GM18867 (cell line): ENCODE results near the gene TPRX2.
A peak's percentile ranks its signal among the peaks of the same experiment; 100 is the strongest.
"Not testable (repeated sequence)": the region's sequence is repeated elsewhere in the genome, so short reads cannot be mapped to it uniquely, and the experiment has no call there.

ENCODE experiments used
- ATAC-seq: cut with Tn5 transposase; IDR thresholded peaks from one replicate; pipeline ENCODE4 v1.9.1; 2021; ENCODE audit warnings: mild to moderate bottlenecking, moderate library complexity; ENCODE audit not compliant: unreplicated experiment

TPRX2 gene

DNA sequence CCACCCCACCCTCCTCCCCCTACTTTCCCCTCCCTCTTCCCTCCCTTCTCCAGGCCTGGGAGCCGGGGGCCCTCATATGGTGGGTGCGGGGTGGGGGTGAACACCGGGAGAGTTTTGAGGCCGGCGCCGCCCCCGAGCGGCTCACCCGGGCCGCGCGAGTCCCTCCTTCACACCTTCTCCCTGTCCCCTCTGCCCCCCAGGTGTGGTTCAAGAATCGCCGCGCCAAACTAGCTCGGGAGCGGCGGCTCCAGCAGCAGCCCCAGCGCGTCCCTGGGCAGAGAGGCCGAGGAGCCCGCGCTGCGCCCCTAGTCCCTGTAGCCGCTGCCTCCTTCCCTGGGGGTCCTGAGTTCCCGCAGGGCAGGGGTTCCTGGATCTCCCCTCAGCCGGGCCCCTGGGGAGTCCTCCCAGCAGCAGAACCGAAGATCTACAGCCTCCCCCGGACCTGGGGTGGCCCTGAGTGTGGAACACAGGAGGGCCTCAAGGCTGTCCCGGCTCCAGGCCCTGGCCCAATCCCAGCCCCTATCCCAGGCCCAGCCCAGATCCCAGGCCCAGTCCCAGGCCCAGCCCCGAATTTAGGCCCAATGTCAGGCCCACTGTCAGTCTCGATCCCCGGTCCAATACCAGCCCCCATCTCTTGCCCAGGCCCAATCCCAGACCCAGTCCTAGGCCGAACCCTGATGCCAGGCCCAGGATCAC is 1.7 kb downstream of the TPRX2 start:
- ATAC-seq = no peak

DNA sequence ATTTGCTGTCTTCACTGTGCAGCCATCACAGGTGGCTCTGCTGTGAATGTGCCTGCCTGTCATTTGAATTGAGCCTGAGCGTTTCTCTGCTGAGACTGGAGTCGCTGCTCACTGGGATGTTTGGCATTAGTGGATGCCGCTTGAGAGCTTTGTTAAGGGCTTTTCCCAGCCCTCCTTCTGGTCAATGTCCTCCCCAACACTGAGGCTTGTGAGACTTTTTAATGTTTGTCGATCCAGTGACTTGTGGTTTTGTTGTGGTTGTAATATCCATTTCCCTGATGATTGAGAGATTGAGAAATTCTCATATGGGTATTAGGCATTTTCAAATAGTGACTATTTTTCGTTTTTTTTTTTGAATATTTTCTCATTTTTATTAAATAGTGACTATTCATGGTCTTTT is 2.6 kb downstream of the TPRX2 start:
- no peak for ATAC-seq

DNA sequence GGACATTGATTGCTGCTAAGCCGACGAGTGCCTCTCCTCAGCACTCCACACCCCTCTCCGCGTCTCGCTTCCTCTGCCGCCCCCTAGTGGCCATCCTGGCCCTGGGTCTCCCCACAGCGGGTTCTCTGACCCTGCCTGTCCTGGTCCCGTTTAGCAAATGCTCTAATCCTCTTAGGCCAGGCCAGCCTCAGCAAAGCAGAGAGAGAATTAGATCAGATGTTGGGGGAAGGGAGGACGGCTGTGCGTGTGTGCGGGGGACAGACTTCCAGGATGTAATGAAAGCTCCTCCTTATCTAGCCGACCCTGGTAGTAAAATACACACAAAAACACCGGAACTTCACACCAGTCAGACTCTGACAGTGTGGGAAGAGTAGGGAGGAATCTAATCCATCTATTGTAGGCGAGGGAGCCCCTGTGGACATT is 4.5 kb downstream of the TPRX2 start:
- peak; percentile 47 for ATAC-seq

DNA sequence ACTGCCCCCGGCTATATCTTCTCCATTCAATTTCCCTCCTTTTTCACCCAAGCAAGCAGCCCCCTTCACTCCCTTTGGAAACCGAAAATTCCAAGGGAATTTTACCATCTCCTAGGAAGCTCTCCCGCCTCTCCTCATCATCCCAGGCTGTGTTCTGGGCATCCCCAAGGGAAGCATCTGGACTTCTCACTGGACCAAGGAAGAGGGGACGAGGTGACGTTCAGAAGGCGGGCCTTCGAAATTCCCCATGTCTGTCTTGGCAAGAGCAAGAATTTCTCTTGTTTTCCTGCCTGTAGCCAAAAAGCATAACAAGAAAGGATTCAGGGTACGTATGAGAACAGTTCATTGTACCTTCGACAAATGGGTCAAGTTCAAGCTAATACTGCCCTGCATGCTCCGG is 6.1 kb downstream of the TPRX2 start:
- no peak for ATAC-seq

DNA sequence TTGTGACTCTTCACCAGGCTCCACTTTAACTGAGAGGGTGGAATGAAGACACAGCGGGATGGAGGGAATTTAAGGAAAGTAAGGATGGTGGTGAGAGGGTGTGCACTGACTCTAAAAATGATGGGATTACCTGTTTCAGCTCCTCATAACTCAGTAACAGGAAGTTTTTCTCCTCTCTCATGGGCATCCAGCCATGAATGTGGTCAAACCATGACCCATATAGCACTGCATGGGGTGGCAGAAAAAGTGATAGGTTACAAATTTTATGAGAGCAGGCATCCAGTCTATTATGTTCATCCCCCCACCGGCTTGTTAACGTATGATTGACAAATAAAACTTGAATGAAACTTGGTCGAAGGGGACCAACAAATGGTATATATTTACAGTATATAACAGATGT is 19.9 kb downstream of the TPRX2 start:
- ATAC-seq = no peak

DNA sequence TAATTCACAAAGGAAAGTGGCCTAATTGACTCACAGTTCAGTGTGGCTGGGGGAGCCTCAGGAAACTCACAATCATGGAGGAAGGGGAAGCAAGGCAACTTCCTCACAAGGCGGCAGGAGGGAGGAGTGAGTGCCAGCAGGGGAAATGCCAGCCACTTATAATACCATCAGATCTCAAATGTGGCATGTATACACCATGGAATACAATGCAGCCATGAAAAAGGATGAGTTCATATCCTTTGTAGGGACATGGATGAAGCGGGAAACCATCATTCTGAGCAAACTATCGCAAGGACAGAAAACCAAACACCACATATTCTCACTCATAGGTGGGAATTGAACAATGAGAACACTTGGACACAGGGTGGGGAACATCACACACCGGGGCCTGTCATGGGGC is 20.4 kb downstream of the TPRX2 start:
- not testable (repeated sequence) for ATAC-seq

DNA sequence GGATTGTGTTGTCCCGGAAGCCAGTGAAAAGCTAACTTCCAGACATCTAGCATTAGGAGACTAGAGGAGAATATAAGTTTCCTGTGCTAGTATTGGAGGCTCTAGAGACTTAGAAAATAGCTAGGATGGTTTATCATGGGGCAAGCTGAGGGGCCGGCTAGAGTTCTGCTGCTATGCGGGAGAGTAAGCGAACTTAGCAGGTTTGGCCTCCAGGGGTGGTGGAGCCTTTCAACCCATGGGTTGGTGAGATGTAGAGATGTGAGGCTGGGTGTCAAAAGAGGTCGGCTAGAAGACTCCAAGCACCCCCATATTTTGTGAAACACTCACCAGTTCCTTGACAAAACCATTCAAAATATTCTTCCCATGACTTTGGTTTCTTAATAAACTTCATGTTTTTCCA is 22.7 kb downstream of the TPRX2 start:
- no peak for ATAC-seq

DNA sequence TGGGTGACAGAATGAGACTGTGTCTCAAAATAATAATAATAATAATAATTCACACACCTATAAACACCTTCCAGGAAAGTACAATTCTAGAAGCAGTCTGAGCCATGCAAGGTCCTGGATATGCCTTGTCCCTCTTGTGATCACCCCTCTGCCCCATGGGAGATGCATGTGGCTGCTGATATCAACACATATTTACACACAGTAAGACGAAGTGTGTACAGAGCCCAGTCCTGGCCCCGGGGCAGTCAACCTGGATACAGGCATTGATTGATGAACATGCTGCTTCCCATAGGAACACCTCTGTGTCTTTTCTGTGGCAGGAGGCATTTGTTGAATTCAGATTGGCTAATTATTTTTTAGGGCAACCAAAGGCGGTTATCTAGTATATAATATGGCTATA is 23.9 kb downstream of the TPRX2 start:
- ATAC-seq = no peak

DNA sequence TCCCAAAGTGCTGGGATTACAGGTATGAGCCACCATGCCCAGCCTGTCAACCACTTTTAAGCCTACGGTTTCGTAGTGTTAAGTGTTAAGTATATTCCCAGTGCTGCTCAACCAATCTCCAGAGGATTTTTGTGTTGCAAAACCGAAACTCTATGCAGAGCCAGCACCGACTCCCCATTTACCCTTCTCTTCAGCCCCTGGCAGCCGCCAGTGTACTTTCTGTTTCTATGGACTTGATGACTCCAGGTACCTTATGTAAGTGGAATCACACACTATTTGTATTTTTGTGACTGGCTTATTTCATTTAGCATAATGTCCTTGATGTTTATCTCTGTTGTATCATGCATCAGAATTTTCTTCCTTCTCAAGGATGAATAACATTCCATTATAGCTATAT is 26.0 kb downstream of the TPRX2 start:
- no peak for ATAC-seq

DNA sequence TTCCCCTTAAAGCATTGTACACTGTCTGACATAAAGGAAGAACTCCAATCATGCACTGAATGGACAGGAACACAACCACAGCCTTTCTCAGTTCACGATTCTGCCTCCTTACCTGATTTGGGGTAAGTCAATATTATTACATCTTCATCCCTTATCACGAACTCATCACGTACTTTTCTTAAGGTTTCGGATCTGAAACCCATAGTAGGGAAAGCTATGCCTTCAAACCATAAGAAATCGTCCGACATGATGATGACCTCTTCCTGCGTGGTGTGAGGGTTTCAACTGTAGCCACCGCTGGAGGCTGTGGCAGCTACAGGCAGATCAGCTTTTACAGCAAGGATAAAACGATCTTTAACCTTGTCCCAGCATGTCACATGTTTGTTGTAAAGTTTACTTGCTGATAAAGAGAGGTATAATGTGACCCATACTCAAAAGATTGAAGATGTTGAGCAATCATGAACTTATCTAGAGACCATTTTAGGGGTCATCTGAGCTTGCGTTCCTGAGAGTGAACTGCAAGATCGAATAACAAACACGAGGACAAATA is 27.1 kb downstream of the TPRX2 start, which contains the start of gene SULT2A1:
SULT2A1 (minus strand) TSS at position 306 of the 550 bp plus-strand sequence; CDS start at position 248, 58 bp downstream.
- ATAC-seq = no peak

DNA sequence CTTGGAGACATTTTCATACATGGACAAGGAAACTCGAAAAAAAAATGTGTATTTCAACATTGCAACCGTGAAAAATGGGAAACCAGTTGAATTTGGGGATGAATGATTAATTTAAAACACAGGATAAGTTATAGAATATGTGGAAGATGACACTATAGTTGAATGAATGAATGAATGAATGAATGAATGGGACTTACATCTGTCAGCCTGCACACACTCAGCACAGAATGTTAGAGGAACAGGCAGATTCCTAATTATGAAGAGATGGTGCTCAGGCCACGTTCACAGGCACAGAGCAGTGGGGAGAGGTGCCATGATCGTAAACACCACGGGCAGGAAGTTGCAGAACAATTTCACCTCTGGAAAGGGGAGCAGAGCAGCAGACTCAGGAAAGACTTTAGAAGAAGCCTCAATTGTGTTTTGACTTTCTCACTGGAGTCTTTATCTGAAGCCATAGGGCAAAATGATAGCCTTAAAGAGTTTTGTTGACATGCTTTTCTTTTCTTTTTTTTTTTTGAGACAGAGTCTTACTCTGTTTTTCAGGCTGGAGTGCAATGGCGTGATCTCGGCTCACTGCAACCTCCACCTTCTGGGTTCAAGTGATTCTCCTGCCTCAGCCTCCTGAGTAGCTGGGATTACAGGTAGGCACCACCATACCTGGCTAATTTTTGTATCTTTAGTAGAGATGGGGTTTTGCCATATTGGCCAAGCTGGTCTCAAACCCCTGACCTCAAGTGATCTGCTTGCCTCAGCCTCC is 32.0 kb downstream of the TPRX2 start:
- ATAC-seq = no peak

DNA sequence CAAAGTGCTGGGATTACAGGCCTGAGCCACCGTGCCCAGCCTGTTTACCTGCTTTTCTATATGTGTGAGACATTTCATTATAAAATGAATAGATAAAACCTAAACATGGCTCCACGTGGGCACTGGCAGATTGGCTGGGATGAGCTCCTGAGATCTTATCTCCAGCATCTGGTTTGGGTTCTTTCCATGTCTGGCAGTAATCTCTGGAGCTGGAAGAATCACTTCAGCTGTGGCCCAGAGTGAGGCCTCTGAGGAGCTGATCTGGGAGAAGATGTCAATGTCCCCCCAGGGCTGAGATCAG is 32.5 kb downstream of the TPRX2 start:
- no peak for ATAC-seq

DNA sequence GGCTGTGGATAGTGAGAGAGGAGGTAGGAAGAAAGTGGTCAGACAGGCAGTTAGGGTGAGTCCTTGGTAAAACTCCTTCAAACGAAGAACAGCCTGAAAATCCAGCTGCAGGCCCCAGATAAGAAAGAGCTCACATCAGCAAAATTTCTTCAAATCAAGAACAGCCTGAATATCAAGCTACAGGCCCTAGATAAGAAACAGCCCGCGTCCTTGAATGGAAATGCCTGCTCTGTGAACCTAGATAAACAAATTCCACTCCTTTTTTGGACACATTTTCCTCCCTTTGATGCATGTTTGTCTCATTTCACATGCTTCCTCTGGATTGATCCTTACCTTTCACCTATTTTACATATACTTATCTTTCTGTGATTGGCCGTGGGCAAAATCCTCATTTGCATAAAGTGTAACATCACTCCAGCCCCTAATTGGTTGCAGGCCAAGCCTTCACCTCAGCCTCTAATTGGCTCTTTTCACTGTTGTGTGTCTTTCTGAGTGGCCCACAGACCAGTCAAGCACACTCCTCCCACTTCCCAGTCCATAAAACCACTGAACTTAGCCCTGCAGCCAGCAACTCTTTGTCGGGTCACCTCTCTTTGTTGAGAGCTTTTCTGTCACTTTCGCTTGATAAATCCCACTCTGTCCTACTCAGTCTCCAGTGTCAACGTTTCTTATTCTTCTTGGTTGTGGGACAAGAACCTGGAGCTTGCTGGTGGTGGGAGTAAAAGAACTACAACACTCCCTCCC is 33.1 kb downstream of the TPRX2 start:
- ATAC-seq = no peak

DNA sequence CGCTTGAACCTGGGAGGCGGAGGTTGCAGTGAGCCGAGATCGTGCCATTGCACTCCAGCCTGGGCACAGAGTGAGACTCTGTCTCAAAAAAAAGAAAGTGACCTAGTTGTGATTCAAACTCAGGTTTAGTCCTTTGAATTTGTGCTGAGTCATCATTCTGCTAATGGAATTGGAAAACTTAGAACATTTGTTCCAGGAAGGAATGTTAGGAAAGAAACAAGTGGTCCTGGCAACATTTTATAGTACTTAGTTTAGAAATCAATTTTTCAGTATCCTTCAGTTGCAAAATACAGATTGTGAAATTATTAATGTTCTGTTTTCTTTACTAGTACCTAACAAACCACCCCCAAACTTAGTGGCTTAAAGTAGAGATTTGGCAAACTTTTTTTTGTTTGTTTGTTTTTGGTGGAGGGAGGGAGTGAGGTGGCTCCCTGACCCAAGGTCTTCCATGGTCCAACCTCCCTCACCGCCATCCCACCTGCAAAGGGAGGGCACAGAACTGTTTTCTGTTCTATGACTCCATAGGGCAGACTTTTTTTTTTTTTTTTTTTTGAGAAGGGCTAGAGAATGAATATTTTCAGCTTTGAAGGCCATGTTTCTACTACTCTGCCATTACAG is 36.2 kb downstream of the TPRX2 start:
- no peak for ATAC-seq

DNA sequence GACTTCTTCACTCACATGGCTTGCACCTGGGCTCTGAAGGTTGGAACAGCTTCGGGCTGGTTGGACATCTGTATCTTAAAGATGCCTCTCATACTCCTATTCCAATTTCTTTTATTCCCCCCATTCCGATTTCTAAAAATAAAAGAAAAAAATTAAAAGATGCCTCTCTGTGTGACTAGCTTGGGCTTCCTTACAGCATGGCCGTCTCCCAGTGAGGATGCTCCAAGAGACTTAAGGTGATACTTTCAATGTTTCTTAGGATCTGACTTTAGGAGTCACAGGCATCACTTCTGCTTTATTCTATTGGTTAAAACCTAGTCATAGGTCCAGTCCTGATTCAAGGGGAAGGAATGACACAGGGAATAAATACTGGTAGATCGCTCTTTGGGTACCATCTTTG is 37.0 kb downstream of the TPRX2 start:
- ATAC-seq = no peak

DNA sequence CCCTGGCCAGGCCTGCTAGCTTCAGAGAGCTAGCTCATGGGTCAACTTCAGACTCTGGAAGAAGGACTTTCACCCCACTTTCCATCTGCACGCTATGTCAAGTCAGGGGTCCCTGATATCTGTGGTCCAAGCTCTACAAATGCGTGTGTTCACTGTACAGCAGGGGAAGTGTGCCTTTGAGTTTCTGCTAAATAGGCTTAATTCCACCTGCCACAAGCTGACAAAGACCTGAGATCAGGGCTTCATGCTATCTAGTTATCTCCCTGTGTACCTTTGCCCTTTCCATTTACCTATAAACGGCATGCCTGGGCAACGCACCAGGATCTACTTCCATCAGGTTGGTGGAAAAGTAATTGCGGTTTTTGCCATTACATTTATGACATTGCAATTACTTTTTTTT is 37.7 kb downstream of the TPRX2 start:
- ATAC-seq = no peak

DNA sequence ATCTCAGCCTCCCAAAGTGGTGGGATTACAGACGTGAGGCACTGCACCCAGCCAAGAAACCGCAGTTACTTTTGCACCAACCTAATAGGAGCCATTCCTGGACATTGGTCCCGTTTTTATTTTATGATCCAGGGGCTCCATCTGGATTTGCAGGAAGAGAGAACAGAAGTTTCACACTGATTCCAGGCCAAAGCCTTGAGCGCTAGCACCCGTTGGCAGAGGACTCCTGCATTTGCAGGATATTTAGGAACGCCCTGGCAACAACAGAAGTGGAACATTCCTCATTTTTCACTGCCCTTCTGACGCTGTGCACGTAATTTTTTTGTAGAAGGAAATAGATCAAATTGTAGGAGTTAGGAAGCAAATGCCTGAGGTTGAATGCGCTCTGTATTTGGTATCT is 38.8 kb downstream of the TPRX2 start:
- ATAC-seq = no peak

DNA sequence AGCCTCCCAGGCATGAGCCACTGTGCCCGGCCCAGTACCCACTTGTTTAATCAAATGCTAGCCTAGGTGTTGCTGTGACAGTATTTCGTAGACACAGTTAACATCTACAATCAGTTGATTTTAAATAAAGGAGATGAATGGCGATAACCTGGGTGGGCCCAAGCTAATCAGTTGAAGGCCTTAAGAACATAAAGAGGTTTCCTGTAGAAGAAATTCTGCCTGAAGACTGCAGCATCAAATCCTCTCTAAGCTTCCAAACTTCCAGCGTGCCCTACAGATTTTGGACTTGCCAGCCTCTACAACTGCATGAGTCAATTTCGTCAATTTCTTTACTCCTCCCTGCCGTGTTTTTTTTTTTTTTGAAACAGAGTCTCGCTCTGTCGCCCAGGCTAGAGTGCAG is 40.3 kb downstream of the TPRX2 start:
- no peak for ATAC-seq

DNA sequence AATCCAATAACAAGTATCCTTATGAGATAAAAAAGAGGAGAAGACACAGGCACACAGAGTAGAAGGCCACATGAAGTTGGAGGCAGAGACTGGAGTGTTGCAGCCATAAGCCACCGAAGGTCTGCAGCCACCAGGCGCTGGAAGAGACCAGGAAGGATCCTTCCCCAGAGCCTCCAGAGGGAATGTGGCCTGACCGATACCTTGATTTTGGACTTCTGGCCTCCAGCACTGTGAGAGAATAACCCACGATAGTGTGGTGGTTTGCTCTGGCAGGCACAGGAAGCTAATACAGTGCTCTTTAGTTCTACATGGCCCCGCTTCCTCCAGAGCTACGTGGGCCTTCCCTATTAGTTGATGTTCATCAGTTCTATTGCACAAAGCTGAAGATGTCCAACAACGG is 42.3 kb downstream of the TPRX2 start:
- ATAC-seq = no peak

DNA sequence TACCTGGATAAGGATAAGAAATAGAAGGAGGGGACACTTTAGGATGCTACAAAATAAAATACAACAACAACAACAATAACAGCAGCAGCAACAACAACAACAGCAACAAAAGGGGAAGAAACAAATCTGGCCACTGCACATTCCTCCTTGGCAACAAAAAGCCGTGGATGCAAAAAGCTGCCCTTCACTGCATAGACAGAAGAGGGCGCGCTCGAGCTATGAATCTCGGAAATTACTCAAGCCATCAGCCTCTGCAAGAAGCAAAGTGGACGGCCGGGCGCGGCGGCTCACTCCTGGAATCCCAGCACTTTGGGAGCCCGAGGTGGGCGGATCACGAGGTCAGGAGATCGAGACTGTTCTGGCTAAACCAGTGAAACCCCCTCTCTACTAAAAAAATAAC is 50.3 kb downstream of the TPRX2 start:
- not testable (repeated sequence) for ATAC-seq

DNA sequence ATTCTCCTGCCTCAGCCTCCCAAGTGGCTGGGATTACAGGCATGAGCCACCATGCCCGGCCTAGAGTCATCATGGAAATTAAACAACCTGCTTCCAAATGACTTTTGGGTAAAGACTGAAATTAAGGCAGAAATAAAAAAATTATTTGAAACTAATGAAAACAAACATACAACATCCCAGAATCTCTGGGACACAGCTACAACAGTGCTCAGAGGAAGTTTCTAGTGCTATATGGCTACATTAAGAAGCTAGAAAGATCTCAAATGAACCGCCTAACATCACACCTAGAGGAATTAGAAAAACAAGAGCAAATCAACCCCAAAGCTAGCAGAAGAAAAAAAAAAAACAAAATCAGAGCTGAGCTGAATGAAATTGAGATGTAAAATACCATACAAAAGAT is 51.2 kb downstream of the TPRX2 start:
- not testable (repeated sequence) for ATAC-seq
